ENCODE data around the gene MGA. TPM values are rescaled to one million over a fixed set of nuclear protein-coding genes. Genes with fewer than 3 reads are reported as not detected.

MGA gene
- total RNA-seq, 1 donor from 2014 or later, result 42.0 TPM

DNA sequence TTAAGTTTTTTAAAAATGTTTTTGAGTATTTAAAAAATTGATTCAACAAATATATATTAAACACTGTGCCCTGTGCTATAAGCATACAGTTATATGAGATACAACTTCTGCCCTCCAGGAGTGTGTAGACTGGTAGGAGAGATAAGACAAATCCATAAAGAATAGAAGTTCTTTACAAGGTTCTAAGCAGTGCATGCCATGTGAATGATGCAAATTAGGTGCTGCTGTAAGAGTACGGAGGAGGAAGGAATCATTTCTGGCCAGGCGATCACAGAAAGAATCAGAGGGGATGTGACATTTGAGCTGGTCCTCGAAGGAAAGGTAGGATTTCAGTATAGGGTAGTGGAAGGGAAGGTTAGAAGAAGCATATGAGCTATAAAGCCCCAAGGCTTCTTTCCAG is 128.1 kb downstream of the MGA start:
- no peak for DNase-seq

DNA sequence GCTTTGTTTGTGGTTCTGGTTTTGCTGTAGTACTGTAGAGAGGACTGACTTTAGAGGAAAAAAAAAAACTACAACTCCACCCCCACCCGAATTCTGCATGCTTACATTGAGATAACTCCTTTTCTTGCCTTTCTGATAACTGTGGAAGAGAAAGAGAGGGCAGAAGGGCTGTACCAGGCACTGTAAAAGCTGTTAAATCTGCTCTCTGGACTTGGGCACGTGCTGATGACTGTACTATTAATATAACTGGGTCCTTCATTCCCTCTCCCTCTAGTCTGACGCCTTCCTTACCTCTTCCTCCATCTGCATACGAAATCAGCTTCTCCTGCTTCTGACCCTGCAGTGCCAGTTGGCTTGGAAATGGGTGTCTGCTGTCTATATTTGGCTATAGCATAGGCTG is 129.0 kb downstream of the MGA start:
- DNase-seq, result no peak

- DNase-seq, result no peak
Measured at GRCh38 chr15:41789662-41790061, 129.5 kb downstream of the MGA start.

GRCh38 chr15:41790169-41790568 is 130.0 kb downstream of the MGA start:
- no peak for DNase-seq

- DNase-seq, result peak; percentile 87
Measured at GRCh38 chr15:41790756-41791546, 130.7 kb downstream of the MGA start.

DNA sequence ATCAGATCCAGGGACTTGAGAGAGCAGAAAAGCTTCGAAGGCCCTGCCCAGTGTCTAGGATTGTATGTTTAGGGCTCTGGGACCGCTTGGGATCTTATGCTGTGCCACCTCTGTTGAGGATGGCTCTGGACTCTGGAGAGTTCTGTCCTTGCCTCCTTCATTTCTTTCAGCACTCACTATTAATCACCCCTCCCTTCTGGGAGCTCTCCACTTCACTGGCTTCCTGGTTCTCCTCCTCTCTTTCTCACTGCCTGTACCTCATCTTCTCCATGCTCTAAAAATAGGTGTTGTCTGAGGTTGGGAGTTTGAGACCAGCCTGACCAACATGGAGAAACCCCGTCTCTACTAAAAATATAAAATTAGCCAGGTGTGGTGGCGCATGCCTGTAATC is 131.3 kb downstream of the MGA start:
- no peak for DNase-seq

DNA sequence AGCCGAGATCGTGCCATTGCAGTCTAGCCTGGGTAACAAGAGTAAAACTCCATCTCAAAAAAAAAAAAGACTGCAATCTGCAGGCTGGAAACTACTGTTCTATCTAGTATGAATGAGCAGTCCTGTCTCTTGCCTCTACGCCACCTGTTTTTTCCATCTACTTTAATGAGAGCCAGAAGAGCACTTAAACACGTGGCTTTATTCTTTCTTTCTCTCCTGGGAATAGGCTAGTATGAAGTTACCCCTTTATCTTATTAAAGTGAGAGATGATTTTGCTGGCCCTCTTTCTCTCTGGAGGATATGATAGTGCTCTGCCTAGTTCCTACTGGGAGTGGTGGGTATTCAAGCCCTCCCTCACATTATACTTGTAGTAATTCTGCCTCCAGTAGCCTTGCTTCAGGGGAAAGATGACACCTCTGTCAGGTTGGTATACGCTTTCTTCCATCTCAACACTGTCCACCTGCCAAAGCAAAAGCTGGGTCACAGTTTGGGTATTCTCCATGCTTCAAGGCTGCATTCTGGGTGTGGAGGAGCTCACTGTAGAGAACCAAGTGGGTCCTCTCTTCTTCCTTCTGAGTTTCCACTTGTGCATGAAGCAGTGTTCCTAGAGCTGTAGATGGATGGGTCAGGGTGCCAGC is 131.9 kb downstream of the MGA start:
- no peak for DNase-seq

- DNase-seq, result no peak
Measured at GRCh38 chr15:41794081-41794480, 133.9 kb downstream of the MGA start.

- DNase-seq, result peak; percentile 84
Measured at GRCh38 chr15:41795996-41796856, 136.0 kb downstream of the MGA start.

- no peak for DNase-seq
Measured at GRCh38 chr15:41797201-41797944, 137.2 kb downstream of the MGA start.

- DNase-seq, result no peak
Measured at GRCh38 chr15:41798607-41799487, 138.6 kb downstream of the MGA start.

GRCh38 chr15:41799488-41799805 is 139.2 kb downstream of the MGA start:
- no peak for DNase-seq

GRCh38 chr15:41801185-41801584 is 141.0 kb downstream of the MGA start:
- DNase-seq, result no peak

DNA sequence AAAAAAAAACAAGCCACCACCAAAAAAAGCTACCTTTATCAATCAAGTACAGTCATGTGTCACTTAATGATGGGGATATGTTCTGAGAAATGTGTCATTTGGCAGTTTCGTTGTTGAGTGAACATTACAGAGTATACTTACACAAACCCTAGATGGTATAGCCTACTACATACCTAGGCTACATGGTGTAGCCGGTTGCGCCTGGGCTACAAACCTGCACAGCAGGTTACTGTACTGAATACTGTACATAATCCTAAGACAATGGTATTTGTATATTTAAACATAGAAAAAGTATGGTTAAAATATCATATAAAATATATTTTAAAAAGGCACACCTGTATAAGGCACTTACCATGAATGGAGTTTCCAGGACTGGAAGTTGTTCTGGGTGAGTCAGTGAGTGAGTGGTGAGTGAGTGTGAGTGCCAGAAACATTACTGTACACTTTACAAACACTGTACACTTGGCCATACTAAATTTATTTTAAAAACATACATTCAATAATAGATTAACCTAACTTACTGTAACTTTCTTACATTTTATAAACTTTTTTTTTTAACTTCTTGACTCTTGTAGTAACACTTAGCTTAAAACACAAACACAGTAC is 141.7 kb downstream of the MGA start:
- peak; percentile 48 for DNase-seq

DNA sequence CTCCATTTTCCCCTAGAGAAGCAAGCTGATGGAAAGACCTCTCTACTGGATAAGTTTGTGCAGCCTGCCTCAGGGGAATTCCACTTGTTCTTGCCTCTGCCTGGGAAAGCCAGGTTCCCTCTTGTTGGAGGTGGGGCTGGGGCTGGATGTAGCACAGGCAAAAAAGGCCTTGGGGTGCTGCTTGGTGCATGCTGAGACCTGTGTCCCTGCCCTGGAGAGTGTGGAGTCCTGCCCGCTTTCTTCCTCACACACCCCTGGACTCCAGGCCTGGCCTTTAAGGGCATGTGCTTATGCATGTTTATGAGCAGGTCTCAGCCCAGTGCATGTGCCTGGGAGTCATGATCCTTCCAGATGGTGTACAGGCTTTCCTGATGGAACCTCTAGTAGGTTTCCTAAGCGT is 144.2 kb downstream of the MGA start:
- no peak for DNase-seq

GRCh38 chr15:41804916-41805666 is 144.9 kb downstream of the MGA start:
- DNase-seq, result peak; percentile 60

- DNase-seq, result no peak
Measured at GRCh38 chr15:41805711-41806110, 145.5 kb downstream of the MGA start.

GRCh38 chr15:41806291-41807181 is 146.3 kb downstream of the MGA start:
- DNase-seq, result no peak

GRCh38 chr15:41809121-41809520 is 148.9 kb downstream of the MGA start:
- DNase-seq, result no peak

All from dermis blood vessel endothelial cell (primary cell).